Activated gamma-delta T cell treated with anti-CD3 and anti-CD28 coated beads, Interleukin-2, amount 50 U/mL, for 16 hours (primary cell): ENCODE results near the gene MRPL33.

Experiments used
- DNase-seq: peaks from one replicate; pipeline ENCODE4 v3.0.0-alpha.2; 2020; ENCODE audit warnings: low read depth

The MRPL33 gene

DNA sequence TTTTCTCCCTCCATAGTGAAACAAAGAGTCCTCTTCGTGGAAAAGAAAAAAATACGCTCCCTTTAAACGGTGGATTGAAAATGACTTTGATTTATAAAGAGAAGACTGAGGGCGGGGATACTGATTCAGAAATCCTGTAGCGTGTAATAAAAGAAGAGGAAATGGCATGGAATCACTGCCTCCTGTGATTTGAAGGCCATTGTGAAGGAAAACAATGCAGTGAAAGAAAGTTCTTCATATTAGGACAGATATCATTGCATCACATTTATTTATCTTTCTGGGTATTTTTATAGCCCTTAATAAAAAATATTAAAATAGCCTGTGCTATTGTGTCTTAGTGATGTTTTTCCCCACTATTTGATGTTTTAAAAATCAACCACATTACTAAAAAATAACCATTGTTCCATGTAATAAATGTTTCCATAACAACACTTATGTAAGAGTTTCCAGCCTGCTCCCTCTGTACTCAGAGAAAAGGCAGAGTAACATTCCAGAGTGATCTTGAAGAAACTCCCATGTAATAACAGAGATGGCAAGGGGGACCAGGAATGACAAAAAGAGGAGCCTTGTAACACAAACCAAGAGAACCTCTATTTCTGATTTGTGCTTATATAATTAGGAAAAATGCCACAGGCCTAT is 8.0 kb downstream of the MRPL33 start:
- DNase-seq = no peak

DNA sequence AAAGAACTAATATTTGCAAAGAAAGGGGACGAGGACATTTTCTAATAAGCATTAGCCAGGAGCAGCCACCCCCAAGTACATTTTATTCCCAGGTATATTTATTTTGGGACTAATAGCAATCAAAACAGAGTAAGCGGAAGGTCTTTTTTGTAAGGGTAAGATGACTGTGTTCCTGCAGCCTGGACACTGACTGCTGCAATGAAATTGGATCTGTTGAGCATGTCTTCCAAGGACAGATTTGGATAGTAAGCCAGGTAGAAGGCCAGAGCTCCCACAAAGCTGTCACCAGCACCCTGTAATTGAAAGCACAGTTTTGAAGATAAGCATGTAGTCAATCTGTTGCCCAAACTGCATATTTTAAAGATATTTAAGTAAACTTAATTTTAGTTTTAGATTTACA is 10.0 kb downstream of the MRPL33 start:
- DNase-seq = no peak

DNA sequence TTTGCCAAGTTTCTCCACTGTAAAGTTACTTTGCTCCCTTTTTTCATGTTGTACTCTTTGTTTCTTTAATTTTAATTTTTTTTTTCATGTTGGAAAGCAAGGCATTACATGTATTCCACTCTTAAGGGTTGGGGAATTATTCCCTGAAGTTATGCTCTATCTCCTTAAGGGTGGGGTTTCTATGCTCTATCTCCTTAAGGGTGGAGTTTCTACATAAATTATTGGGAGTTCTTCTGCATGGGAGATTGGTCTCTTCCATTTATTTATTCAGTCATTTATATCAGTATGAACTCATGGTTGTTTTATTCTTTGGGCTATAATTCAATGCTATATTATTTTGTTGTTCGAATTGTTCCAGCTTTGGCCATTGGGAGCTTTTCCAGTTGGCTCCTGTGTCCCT is 11.2 kb downstream of the MRPL33 start:
- DNase-seq = no peak

DNA sequence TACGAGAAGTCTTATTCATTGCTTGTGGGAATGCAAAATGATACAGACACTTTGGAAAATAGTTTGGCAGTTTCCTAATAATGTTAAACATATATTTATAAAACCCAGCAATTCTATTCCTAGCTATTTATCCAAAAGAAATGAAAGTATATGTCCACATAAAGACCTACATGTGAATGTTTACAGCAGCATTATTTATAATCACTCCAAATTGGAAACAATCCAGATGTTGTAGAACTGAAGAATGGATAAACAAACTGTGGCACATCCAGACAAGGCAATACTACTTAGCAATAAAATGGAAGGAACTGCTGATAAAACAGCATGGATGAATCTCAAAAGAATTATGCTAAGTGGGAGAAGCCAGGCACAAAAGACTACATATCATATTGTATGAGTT is 19.3 kb downstream of the MRPL33 start:
- DNase-seq = no peak

DNA sequence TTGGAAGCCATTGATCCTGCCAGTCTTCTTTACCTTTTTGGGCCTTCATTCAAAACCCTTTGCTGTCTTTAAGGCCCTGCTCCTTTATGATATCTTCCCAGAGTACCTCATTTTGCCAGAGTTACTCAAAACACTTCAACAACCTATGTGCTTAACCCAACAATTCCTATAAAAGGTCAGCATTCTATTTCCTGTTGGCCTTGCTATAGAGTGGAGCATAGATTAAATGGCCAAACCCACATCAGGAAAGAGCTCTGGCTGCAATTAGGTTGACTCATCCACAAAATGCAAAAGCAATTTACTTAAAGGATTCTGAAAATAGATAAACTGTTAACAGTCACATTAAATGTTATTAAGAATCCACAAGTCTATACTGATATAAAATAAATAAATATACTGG is 21.2 kb downstream of the MRPL33 start:
- no peak for DNase-seq

DNA sequence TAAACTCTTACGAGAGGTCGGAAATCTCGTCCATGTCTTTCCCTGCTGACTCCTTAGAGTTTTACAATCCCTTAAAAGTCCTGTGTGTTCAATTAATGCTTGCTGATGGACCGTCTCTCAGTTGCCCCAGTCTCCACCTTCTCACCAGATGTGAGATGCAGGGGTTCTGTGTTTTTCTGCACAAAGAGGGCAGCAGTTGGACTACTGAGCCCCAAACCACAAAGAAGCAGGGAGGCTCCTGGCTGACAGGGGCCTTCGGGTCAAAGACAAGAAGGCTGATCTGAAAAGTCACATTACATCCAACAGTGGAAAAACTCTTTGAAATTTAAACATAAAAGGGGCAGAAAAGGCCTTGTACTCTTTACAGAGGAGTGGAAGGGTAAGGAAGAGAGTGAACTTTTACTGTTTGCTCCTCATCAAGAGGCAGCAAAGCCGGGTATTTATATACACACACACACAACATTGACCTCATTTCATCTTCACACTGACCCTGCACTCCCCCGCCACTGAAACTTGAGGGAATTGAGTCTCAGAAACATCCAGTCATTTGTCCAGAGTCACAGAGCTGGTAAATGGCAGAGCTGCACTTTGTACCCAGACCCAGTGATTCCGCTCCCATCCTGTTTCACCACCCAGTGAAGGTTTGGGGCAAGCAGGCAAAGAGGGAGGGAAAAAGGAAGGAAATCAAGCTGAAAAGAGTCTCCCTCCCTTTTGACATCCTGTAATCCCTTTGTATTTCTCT is 23.7 kb downstream of the MRPL33 start:
- no peak for DNase-seq

DNA sequence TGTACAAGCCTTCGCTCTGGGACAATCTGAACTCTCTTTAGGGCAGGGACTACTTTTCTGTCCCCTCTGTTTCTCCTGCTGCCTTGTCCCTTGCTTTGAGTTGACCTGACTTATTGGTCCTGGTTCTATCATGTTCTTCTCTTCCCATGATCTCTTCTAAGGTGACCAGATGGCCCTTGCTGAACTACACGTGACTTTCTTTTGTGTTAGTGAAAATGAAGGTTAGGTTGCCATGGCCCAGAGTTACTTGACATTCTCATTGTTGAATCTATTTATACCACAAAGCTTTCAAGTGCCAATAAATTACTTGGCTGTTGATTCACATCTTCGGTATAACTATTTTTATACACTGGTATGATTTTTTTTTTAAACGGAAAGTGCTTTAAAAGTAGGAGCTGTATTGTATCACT is 24.4 kb downstream of the MRPL33 start:
- DNase-seq = no peak

DNA sequence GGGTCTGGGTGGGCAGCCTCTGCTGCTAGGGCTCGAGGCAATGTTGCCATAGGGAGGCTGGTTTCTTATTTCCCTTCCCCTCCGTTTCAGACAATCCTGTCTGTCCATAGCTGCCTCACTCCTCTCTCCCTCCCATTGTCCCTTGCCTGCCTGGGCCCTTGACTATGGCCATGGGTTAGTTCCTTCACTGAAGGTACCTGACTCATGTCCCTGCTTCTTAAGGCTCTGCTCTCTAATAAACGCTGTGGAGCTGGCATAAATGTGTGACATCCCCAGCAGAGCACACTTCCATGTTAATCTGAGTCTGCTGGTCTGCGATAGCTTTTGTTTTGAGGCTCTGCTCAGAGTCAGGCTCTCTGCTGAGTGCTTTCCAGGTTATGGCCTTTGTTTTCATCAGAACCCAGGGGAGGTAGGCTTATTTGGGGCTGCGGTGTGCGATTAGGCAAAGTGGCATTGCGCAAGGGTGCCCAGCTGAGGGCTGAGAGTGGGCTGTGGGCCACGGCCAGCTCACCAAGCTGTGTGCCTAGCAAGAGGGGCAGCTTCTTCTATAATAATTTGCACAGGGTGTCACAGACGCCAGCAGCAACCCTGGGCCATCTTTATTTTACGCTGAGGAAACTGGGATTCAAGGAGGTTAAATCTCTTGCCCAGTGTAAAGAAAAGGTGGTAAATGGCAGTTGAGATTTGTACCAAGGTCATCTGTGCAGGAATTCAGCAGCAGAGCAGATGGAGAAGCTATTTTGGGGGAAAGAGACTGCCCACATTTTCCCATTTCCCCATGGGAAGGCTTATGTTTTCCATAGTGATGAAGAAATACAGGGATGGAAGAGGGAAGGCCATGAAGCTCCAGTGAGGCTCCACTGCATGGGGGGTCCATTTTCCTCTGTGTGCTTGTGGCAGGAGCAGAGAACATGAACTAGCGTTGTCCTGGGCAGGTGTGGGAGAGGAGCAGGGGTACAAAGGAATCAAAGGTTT is 25.6 kb downstream of the MRPL33 start:
- no peak for DNase-seq

DNA sequence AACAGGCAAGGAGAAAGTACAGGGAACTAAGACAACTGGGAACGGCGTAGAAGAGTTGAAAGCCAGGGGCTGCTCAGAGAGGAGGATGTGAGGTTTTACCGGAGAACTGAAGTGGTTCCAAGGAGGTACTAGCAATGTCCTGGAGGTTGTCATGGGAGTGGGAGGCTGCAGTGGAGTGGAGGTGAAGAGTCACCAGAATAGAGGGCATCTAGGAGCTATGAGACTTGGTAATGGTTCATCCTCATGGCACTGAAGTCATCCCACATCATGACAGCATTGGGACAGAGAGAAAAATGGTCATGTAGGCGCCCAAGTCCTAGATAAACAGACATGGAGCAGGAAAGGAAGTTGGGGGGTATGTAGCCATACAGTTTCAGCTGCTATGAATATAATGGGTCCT is 26.3 kb downstream of the MRPL33 start:
- no peak for DNase-seq

DNA sequence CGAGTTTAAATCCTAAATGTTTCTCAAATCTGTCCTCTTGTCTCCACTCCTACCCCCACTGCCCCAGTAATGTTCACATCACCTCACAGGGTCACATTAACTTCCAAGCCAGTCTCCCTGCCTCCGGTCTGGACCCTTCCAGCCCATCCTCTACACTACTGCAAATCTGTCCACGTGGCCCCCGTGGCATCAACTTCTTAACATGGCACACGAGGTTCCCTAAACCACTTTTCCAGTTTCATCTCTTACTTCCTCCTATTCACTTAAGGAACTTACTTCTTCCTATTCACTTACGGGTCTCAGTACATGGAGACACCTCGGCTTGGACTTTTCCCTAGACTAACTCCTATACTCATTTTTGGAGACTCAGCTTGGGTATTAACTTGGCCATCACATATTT is 27.0 kb downstream of the MRPL33 start:
- no peak for DNase-seq

DNA sequence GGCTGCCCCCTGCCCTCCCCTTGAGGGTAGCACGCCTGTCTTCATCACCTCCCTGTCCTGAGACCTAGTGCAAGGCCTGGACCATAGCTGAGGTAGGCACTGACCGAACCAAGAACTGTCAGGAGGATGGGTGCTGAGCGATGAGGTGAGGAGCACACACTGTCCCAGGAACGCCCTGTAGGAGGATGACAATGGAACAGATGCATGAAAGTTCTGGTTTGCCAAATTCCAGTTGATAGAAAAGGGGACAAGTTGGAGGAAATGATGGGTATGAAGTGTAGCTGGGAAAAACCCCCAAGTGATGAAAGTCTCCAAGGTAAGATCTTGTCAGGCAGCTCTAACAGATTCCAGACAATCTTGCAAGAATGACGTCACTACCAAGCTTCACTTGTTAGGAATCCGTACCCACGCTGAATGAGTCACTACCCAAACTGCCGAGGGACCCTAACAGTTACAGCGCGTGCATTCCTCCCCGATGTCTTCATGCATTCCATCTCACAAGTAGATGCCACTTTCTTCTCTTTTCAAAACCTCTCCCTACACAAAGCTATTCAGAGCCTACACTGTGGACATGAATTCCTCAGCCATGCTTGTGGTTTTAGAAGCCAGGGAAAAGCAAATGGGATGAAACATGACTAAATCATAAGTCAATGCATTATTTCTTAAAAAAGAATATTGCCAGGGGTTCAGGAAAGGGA is 27.6 kb downstream of the MRPL33 start:
- no peak for DNase-seq

DNA sequence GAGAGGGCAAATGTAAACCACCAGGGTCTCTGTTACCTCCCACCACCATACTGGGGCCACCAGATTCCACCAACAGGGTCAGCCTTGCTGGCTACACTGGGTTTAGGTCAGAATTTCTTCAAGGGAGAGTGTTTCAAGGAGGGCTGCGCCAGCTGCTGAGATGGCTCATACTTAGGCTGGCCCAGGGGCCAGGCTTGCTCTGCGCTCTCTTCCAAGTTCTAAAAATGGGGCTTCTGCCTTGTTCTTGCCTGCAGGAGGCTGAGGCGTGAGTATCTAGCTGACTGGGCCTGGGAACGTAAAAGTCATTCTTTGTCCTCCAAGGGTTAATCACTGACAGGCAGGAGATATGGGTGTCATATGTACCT is 28.1 kb downstream of the MRPL33 start:
- no peak for DNase-seq

DNA sequence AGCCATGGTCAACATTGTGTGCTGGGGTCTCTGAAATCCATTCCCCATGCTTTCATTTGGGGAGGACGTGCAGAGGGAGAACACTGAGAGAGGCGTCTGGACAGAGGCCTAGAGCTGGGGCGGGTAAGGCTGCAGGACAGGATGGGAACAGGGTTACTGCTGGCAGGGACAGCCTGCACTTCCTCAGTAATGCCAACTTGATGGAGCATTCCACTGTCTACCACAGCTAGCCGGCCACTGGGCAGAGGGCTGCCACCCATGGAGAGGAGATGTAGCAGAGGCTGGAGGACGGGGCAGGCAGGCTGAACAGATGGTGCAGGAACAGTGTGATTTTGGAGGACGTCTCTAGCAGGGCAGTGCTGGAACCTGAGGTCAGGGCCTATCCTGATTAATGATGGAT is 29.3 kb downstream of the MRPL33 start:
- DNase-seq = no peak

DNA sequence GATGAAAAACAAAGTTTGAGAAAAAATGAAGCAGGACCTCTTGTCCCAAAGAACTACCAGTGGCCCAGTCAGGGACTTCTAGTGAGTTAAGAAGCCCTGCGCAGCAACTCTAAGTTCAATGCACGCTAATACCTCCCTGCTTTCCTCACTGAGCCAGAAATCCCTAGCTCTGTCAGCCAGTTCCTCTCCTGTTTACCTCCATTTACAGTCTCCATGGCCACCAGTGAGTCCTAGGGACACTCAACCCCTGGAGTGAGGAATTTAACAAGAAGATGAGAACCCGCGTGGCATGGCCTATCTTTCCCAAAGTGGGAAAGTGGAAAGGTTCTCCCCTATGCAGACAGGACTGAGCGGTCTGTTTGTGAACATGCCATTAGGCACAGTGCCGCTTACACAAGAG is 31.0 kb downstream of the MRPL33 start:
- no peak for DNase-seq

DNA sequence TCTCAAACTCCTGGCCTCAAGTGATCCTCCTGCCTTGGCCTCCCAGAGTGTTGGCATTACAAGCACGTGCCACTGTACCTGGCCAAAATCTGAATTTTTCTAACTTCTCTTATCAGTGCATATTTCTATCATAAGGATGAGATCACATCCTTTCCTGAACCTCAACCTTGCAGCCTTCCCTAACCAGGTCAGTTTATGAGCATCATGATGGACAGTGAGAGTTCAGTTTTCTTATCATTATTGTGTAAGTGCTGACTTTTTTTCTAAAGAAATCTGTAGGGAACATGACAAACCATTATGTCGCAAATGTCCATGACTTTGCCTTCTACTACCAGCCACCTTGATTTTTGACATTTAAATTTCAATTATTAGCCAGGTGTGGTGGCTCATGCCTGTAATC is 31.5 kb downstream of the MRPL33 start:
- no peak for DNase-seq

DNA sequence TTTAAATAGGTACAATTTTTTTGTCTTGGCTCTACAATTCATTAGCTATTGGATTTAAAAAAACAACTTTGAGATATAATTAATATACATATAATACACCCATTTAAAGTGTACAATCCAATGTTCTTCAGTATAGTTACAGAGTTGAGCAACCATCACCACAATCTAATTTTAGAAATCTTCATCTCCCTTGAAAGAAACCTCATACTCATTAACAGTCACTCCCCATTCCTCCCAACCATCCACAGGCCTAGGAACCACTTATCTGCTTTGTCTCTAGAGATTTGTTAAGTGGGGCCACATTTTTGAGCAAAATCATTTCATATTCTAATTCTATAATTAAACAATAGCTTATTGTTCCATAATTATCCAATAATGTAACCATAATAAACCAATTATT is 32.6 kb downstream of the MRPL33 start:
- no peak for DNase-seq

DNA sequence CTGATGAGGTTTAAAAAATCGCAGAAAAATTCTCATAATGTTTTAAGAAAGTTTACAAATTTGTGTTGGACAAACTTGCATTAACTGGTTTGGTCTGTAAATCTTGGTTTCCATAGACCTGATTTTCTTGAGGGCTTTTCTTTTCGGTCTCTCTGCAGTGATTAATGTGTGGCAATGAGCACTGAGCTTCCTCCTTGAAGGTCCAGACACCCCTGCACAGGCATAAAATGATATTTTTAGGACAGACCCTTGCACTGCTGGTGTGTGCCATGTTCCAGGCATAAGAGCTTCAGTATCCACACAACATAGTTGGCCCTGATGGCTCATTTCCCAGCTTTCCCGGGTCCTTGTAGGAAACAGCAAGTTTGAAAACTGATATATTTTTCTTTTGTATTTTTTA is 33.7 kb downstream of the MRPL33 start:
- no peak for DNase-seq

DNA sequence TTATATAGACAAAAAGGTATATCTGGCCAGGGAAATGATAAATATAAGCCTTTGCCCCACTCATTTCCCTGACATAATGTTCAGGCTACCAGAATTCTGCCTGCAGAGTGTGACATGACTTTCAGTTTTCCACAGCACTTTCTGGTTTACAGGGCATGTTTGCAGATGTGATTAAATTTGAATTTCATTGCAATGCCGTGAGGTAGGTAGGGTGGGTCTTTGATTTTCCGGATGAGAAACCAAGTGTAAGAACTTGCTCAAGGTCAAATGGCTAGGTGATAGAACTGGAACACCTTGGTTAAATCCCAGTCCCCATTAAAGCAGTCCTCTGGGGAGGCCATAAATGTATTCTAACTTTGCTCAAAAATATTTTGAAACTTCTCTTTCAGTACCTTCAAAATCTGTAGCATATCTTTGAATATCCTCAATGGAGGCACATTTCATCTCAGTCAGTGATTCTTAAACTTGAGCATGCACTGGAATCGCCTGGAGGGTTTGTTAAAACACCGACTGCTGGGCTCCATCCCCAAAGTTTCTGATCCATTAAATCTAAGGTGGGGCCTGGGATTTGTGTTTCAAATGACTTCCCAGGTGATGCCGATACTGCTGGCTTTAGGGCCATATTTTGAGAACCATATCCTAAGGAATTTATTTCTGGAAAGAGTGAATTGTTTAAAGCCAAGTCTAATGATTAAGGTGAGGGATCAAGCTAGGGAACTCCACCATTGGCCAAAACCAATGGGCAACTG is 35.0 kb downstream of the MRPL33 start:
- no peak for DNase-seq

DNA sequence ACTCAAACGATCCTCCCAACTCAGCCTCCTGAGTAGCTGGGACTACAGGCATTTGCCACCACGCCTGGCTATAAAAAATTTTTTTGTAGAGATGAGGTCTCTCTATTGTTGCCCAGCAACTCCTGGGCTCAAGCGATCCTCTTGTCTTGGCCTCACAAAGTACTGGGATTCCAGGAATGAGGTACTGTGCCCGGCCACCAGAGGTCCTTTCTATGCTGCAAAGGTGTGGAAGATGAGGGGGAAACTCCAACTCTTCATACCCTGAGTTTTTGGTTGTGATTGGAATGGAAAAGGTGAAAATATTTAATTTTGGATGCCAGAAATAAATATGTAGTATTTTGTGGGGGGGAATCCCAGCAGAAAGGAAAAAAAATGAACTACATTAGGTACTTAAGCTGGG is 36.0 kb downstream of the MRPL33 start:
- DNase-seq = no peak

DNA sequence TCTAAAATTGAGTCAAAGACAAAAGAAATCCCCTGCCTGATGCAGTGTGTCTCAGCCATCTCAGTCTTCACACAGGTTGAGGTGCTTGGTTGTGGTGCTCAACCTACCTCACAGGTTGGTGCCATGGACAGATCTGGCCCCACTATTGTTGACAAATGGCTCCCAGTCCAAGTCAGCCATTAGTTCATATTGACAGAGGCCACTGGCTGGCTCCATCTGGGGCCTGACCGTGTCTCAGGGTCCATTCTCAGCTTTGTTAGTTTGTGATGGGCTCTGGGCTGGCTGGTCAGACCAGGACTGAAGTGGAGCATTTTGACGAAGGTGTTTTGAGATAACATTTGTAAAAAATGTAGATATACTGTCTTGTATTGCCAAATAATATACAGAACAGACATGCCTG is 36.9 kb downstream of the MRPL33 start:
- DNase-seq = no peak

DNA sequence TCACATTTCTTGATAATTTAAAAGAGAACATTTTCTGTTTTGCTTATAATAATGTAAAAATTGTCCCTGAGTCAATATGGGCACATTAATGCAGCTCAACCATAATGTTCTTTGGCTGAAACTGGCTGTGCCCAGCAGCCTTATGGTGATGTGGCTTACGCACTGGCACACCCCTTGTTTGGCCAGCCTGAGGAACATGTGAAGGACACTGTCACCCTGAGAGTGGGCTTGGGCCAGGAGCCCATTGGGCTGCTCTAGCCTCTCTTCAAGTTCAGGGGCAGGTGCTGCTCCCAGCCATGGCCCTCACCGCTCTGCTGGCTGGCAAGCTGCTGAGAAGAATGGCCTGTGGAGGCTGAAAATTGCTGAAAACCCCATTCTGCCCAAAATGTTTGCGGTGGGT is 37.5 kb downstream of the MRPL33 start:
- no peak for DNase-seq
